ENCODE data around the gene PTCD1.

PTCD1 gene

DNA sequence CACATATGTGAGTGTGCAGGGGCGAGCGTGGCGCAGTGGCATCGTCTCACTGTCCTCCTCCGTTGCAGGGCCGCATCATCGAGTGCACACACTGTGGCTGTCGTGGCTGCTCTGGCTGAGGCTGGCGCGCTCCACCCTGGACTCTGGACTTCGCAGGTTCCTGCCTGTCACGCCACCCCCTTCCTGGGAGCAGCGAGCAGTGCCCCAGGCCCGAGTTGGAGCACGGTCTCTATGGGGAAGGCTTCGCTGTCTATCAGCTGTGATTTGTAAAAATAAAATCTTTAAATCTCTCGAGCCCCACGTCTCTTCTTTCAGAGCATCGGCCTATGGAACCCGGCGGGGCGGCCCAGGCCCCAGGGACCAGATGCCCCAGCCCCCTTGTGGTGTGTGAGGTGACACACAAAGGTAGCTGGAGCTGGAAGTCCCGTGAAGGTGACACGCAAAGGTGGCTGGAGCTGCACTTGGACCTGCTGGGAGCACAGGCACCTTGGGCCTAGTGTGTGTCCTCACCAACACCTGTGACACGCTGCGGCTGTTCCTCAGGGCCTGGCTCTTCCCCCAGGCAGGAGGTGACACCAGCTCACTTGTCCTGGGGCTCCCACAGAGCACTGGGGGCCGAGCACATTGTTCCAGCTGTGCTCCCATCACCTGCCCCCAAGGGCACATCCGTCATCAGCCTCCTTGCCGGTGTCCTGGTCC lies 19.1 kb downstream of the PTCD1 start:
- DNase-seq (ENCODE audit: extremely low read depth, low read depth): no peak
- TF ChIP-seq, protein P1, sequence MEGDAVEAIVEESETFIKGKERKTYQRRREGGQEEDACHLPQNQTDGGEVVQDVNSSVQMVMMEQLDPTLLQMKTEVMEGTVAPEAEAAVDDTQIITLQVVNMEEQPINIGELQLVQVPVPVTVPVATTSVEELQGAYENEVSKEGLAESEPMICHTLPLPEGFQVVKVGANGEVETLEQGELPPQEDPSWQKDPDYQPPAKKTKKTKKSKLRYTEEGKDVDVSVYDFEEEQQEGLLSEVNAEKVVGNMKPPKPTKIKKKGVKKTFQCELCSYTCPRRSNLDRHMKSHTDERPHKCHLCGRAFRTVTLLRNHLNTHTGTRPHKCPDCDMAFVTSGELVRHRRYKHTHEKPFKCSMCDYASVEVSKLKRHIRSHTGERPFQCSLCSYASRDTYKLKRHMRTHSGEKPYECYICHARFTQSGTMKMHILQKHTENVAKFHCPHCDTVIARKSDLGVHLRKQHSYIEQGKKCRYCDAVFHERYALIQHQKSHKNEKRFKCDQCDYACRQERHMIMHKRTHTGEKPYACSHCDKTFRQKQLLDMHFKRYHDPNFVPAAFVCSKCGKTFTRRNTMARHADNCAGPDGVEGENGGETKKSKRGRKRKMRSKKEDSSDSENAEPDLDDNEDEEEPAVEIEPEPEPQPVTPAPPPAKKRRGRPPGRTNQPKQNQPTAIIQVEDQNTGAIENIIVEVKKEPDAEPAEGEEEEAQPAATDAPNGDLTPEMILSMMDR (IDR thresholded peaks at IDR 0.05; ENCODE audit: low read depth, low read length): no peak

DNA sequence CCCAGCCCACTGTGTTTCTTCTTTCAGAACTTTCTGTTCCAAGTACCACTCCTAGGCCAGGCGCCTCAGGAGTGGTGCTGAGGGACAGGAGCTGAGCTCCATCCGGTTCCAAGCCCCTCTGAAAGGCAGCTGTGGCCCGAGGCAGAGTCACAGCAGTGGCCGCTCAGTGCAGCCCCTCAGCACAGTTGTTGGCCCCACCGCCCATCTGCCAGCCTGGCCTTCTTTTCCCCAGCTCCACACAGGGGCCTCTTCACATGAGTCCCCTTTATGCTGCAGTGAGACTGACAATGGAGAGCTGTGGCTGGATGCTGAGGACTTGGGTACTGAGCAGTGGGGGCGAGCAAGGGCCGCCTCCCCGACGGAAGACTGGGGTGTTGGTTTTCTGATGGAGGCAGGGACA lies 20.3 kb downstream of the PTCD1 start:
- TF ChIP-seq, protein P1 (IDR thresholded peaks at IDR 0.05; ENCODE audit: low read depth, low read length): no peak
- DNase-seq (ENCODE audit: extremely low read depth, low read depth): no peak

DNA sequence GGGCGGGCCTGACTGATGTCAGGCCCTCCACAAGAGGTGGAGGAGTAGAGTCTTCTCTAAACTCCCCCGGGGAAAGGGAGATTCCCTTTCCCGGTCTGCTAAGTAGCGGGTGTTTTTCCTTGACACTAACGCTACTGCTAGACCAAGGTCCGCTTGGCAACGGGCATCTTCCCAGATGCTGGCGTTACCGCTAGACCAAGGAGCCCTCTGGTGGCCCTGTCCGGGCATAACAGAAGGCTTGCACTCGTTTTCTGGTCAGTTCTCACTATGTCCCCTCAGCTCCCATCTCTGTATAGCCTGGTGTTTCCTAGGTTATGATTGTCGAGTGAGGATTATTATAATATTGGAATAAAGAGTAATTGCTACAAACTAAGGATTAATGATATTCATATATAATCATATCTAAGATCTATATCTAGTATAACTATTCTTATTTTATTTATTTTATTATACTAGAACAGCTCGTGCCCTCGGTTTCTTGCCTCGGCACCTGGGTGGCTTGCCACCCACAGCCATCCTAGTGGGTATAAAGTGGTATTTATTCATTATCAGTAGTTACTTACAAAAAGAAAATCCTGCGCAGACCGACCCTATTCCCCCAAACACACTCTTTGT lies 23.0 kb downstream of the PTCD1 start:
- TF ChIP-seq, protein P1 (IDR thresholded peaks at IDR 0.05; ENCODE audit: low read depth, low read length): peak; percentile 62
- peak; percentile 27 for DNase-seq (ENCODE audit: extremely low read depth, low read depth)

DNA sequence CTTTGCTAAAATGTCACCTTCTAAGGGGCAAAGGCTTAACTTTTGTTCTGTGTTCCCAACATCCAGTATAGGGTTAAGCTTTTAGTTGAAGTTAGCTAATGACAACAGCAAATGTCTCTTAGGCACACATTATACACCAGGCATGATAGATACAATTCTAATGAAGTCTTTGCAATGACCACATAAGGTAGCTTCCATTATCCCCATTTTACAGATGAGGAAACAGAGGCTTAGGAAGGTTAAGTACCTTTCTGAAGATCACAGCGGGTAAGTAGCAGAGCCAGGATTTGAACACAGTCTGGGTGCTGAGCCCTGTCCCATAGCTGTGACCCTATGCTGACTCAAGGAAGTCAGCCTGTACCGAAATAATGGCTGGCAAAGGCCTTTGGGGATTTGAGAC lies 28.0 kb downstream of the PTCD1 start:
- TF ChIP-seq, protein P1 (IDR thresholded peaks at IDR 0.05; ENCODE audit: low read depth, low read length): no peak
- no peak for DNase-seq (ENCODE audit: extremely low read depth, low read depth)

DNA sequence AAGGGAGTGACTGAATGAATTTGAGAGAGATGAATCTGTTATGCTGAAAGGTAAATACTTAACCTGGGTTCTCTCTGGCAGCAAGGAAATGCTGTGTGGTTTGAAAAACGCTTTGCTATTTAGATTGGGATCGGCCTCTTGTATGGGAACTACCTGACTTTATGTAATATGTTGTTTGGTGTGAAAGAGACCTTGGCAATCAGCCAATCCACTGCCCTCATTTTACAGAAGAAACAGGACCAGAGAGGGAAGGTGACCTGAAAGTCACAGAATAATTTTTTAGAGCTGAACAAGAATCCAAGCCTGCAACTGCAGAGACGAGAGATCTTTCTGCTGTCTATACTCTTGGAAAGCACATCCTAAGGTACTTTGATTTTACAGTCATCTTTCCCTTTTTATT lies 28.8 kb downstream of the PTCD1 start:
- DNase-seq (ENCODE audit: extremely low read depth, low read depth): no peak
- TF ChIP-seq, protein P1 (IDR thresholded peaks at IDR 0.05; ENCODE audit: low read depth, low read length): no peak

DNA sequence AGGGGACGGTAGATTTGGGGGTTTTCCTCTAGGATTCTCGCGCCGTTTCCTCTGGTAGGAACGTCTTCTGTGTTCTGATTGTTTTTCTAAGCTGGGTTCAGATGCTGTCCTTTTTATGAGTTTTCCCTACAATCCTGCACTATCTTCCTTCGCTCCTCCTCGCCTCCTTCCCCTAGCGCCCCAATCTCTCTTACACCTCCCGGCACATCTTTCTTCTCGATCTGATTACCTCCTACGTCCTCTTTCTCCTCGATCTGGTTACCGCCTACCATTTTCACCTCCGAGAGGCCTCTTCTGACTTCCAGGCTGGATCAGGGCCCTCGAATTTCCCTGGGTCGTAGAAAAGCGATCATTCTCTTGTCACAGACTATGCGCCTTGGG lies 29.4 kb downstream of the PTCD1 start:
- TF ChIP-seq, protein P1 (IDR thresholded peaks at IDR 0.05; ENCODE audit: low read depth, low read length): no peak
- no peak for DNase-seq (ENCODE audit: extremely low read depth, low read depth)

DNA sequence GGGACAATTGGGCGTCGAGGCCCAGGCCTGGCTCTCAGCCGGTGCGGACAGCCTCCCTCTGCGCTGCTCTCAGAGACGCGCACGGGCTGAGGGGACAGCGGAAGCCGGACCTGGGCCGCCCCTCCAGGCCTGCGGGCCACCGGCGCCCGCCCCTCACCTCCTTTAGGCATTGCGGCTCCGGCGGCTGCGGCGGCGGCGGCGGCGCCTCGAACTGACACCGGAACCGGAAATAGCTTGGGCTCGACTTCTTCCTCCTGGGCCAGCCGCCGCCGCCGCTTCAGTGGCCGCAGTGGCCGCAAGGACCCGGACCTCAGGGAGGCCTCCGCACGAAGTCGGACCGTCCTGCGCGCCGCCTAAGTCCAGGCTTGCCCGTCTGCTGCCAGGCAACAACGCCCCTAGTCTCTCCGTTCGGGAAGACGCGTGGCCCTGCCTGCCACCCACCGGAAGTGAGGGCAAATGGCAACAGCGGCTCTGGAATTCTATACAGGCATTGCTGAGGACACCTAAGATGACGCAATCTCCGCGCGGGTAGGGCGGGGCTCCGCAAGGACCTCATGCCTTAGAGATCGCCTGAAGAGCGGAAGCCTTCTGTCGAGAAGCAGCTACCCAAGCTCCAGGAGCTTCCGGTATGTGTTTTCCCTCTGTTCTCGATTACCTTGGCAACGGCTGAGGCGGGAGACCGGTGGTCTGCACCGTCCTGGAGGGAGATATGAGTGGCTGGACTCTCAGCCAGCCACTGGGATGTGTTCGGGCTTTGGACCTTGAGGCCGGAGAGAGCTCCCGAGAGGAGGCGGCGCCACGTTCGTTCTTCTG lies 30.0 kb downstream of the PTCD1 start, which contains the start of the genes BUD31 and PDAP1:
Gene BUD31 (plus strand): TSS at position 591 of the 813 bp plus-strand sequence. CDS start 2,124 bp downstream, outside the sequence.
Gene PDAP1 (minus strand): TSS at position 219 of the 813 bp plus-strand sequence. CDS start 49 bp downstream, at position 170.
- TF ChIP-seq, protein P1 (IDR thresholded peaks at IDR 0.05; ENCODE audit: low read depth, low read length): no peak
- DNase-seq (ENCODE audit: extremely low read depth, low read depth): peak; percentile 88
